Vagina (tissue), 2 donors: Measurements from ENCODE around the gene NEXN.

ENCODE experiments used
- POLR2A ChIP-seq, 2 donors: fragments of 450-650 bp; IDR thresholded peaks; one replicate each; pipeline ENCODE4 v1.6.1; 2017; ENCODE audit warnings: antibody characterized with exemption in 2 of 2, mild to moderate bottlenecking in 2 of 2, moderate library complexity in 2 of 2
- TF ChIP-seq, protein P1 (sequence below), 3 experiments: fragments of 450-650 bp in 2 of 3; fragments of 200-600 bp in 1 of 3; sonication (generic) in 1 of 3; IDR thresholded peaks; one replicate each; pipeline ENCODE4 v1.5.1; 2017 to 2019; ENCODE audit warnings: antibody characterized with exemption in 3 of 3, mild to moderate bottlenecking in 2 of 3, moderate library complexity in 2 of 3

DNA sequence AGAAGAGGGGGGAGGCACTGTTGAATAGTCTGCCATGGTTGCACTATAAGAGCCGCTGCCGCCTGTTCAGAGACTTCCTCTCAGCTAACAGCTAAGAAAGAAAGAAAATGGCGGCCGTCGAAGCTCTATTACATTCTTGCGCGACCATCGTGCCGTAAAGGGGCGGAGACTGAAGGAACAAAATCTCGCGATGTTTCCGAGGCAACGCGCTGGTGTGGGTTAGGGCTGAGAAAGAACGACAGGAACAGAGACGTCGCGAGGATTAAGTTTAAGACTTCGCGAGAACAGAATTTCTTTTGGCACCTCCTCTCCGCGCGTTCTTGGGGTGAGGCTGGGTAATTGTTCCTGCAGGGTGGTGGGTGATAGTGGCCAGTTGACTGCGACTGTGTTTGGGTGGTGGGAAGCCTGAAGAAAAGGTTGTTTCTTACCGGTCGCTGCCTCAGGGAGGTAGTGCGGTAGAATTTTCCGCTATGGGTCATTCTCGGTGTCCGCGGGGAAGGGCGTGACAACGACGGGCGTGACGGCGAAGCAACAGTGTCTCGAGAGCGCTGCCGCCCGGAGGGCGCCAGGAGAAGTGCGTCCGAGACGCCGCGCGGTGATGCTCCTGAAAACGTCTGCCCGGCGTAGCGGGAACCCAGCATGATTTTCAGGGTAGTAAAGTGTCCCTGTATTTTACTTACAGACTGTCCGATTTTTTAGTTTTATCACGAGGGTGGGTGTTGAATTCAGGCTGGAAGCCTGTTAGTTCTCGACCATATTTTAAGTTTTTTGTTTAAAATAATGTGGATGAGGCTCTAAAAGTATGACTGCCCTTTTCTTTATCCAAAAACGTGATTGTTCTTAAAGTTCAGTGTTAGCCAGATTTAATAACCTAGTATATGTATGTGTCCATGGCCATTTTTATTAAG, 90.8 kb downstream of the NEXN start, which contains the start of gene FUBP1:
- TF ChIP-seq POLR2A (IDR thresholded peaks at IDR 0.05), result peak in 1 of 2 donors; percentile 51
- TF ChIP-seq, protein P1, sequence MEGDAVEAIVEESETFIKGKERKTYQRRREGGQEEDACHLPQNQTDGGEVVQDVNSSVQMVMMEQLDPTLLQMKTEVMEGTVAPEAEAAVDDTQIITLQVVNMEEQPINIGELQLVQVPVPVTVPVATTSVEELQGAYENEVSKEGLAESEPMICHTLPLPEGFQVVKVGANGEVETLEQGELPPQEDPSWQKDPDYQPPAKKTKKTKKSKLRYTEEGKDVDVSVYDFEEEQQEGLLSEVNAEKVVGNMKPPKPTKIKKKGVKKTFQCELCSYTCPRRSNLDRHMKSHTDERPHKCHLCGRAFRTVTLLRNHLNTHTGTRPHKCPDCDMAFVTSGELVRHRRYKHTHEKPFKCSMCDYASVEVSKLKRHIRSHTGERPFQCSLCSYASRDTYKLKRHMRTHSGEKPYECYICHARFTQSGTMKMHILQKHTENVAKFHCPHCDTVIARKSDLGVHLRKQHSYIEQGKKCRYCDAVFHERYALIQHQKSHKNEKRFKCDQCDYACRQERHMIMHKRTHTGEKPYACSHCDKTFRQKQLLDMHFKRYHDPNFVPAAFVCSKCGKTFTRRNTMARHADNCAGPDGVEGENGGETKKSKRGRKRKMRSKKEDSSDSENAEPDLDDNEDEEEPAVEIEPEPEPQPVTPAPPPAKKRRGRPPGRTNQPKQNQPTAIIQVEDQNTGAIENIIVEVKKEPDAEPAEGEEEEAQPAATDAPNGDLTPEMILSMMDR (IDR thresholded peaks at IDR 0.05), result peak; percentile 40 to 77 (median 74)
